BLaER1 treated with 17β-estradiol and CSF1 and Interleukin-3, amounts not matched to agents 10 nM and 100 nM (cell line): ENCODE measurements around the gene KLHDC3.
A peak's percentile ranks its signal among the peaks of the same experiment; 100 is the strongest.
"Not testable (repeated sequence)": the region's sequence is repeated elsewhere in the genome, so short reads cannot be mapped to it uniquely, and the experiment has no call there.

ENCODE experiments used
- H3K27ac ChIP-seq, 11 experiments: shearing (Covaris generic); formaldehyde crosslinking; 2 replicates each; pipeline ENCODE4 v1.8.1; 2022
- H3K27me3 ChIP-seq, 11 experiments: shearing (Covaris generic); formaldehyde crosslinking; 2 replicates each; pipeline ENCODE4 v1.8.1; 2022
- H3K36me3 ChIP-seq, 11 experiments: shearing (Covaris generic); formaldehyde crosslinking; 2 replicates each; pipeline ENCODE4 v1.8.1; 2022
- H3K4me1 ChIP-seq, 10 experiments: shearing (Covaris generic); formaldehyde crosslinking; 2 replicates each; pipeline ENCODE4 v1.8.1; 2022
- H3K4me2 ChIP-seq, 11 experiments: shearing (Covaris generic); formaldehyde crosslinking; 2 replicates each; pipeline ENCODE4 v1.8.1; 2022
- H3K4me3 ChIP-seq, 10 experiments: shearing (Covaris generic); formaldehyde crosslinking; 2 replicates each; pipeline ENCODE4 v1.8.1; 2022
- H3K9ac ChIP-seq, 11 experiments: shearing (Covaris generic); formaldehyde crosslinking; 2 replicates each; pipeline ENCODE4 v1.8.1; 2022
- H3K9me3 ChIP-seq, 11 experiments: shearing (Covaris generic); formaldehyde crosslinking; replicated peaks in 1 of 11; 2 replicates each; pipeline ENCODE4 v1.8.1; 2022
- H4K20me1 ChIP-seq, 11 experiments: shearing (Covaris generic); formaldehyde crosslinking; 2 replicates each; pipeline ENCODE4 v1.8.1; 2022
- Cebpa-rat ChIP-seq, 11 experiments: shearing (Covaris generic); IDR thresholded peaks; 2 replicates each; pipeline ENCODE4 v1.8.1; 2022

KLHDC3 gene

GRCh38 chr6:43038727-43039126, 24.7 kb downstream of the KLHDC3 start:
- H3K9me3 ChIP-seq = no peaks in the 10 kb centered on the region
- no peak overlapping the region for H3K4me3 ChIP-seq
- no peak overlapping the region for H3K27ac ChIP-seq
- H3K9ac ChIP-seq = no peak overlapping the region; a peak in 1 of 22 replicates
- no peak overlapping the region for H3K4me2 ChIP-seq
- H4K20me1 ChIP-seq = peaks cover 0 to 46% (median 13%) of the 10 kb centered on the region in 11 experiments; a peak in 11 of 22 replicates
- TF ChIP-seq Cebpa-rat (IDR thresholded peaks at IDR 0.05) = no peak
- peaks cover 0 to 7% (median 0%) of the 10 kb centered on the region in 10 experiments; a peak in 4 of 20 replicates for H3K4me1 ChIP-seq
- peaks cover 65 to 94% (median 86%) of the 10 kb centered on the region in 11 experiments for H3K36me3 ChIP-seq
- no peaks in the 10 kb centered on the region for H3K27me3 ChIP-seq

GRCh38 chr6:43040542-43041257, 26.7 kb downstream of the KLHDC3 start:
- Histone ChIP-seq H3K27me3 (no peaks in the 10 kb centered on the region), H3K9me3 (no peaks in the 10 kb centered on the region), H3K4me2 (no peak overlapping the region), H3K27ac (no peak overlapping the region), H3K36me3 (peaks cover 59 to 93% (median 81%) of the 10 kb centered on the region in 11 experiments), H3K4me3 (no peak overlapping the region), H3K9ac (no peak overlapping the region), H3K4me1 (peaks cover 0 to 7% (median 0%) of the 10 kb centered on the region in 10 experiments; a peak in 4 of 20 replicates), H4K20me1 (peaks cover 0 to 28% (median 2%) of the 10 kb centered on the region in 11 experiments; a peak in 7 of 22 replicates)
- no peak for TF ChIP-seq Cebpa-rat (IDR thresholded peaks at IDR 0.05)

- not testable (repeated sequence) for H3K4me2 ChIP-seq, H3K9me3 ChIP-seq, H3K4me1 ChIP-seq, H3K9ac ChIP-seq, H3K27ac ChIP-seq, H3K27me3 ChIP-seq, H3K4me3 ChIP-seq
- H3K36me3 ChIP-seq = peaks cover 62 to 93% (median 84%) of the 10 kb centered on the region in 11 experiments
- H4K20me1 ChIP-seq = peaks cover 0 to 25% (median 0%) of the 10 kb centered on the region in 11 experiments; a peak in 4 of 22 replicates
Observed at GRCh38 chr6:43041475-43041874, 27.4 kb downstream of the KLHDC3 start.

GRCh38 chr6:43043310-43043709, 29.3 kb downstream of the KLHDC3 start:
- Histone ChIP-seq H3K4me3 (no peak overlapping the region), H3K9ac (no peak overlapping the region), H3K4me2 (no peak overlapping the region), H3K4me1 (peaks cover 0 to 7% (median 0%) of the 10 kb centered on the region in 10 experiments; a peak in 4 of 20 replicates), H3K27ac (no peak overlapping the region), H3K27me3 (no peaks in the 10 kb centered on the region), H4K20me1 (peaks cover 0 to 15% (median 0%) of the 10 kb centered on the region in 11 experiments; a peak in 3 of 22 replicates), H3K36me3 (peaks cover 60 to 93% (median 80%) of the 10 kb centered on the region in 11 experiments), H3K9me3 (no peaks in the 10 kb centered on the region)
- TF ChIP-seq Cebpa-rat (IDR thresholded peaks at IDR 0.05) = no peak

GRCh38 chr6:43045371-43045930, 31.4 kb downstream of the KLHDC3 start:
- H3K4me2 ChIP-seq = no peak overlapping the region
- peaks cover 0 to 9% (median 0%) of the 10 kb centered on the region in 11 experiments; a peak in 2 of 22 replicates for H4K20me1 ChIP-seq
- peaks cover 63 to 93% (median 74%) of the 10 kb centered on the region in 11 experiments for H3K36me3 ChIP-seq
- peaks cover 0 to 7% (median 3%) of the 10 kb centered on the region in 10 experiments; a peak in 7 of 20 replicates for H3K4me1 ChIP-seq
- no peak overlapping the region for H3K9ac ChIP-seq
- H3K27ac ChIP-seq = no peak overlapping the region
- no peaks in the 10 kb centered on the region for H3K27me3 ChIP-seq
- no peak for TF ChIP-seq Cebpa-rat (IDR thresholded peaks at IDR 0.05)
- no peak overlapping the region for H3K4me3 ChIP-seq
- H3K9me3 ChIP-seq = no peaks in the 10 kb centered on the region

- Histone ChIP-seq H3K4me3 (no peak overlapping the region), H3K9ac (peak overlapping the region in 1 of 11 experiments; percentile 32; a peak in 1 of 22 replicates), H3K4me1 (peaks cover 12 to 31% (median 24%) of the 10 kb centered on the region in 10 experiments), H3K4me2 (no peak overlapping the region), H3K9me3 (no peaks in the 10 kb centered on the region), H4K20me1 (peaks cover 0 to 9% (median 0%) of the 10 kb centered on the region in 11 experiments; a peak in 1 of 22 replicates), H3K27ac (no peak overlapping the region), H3K27me3 (no peaks in the 10 kb centered on the region), H3K36me3 (peaks cover 52 to 83% (median 64%) of the 10 kb centered on the region in 11 experiments)
- TF ChIP-seq Cebpa-rat (IDR thresholded peaks at IDR 0.05) = no peak
Observed at GRCh38 chr6:43047998-43048397, 33.9 kb downstream of the KLHDC3 start.

GRCh38 chr6:43050981-43051380, 36.9 kb downstream of the KLHDC3 start:
- Histone ChIP-seq H3K27ac (no peak overlapping the region), H3K4me3 (no peak overlapping the region), H3K4me1 (peaks cover 22 to 43% (median 37%) of the 10 kb centered on the region in 10 experiments), H3K27me3 (no peaks in the 10 kb centered on the region), H3K4me2 (peak overlapping the region in 8 of 11 experiments; percentile 6 to 99 (median 57); a peak in 8 of 22 replicates), H4K20me1 (peaks cover 0 to 9% (median 0%) of the 10 kb centered on the region in 11 experiments; a peak in 1 of 22 replicates), H3K36me3 (peaks cover 42 to 71% (median 58%) of the 10 kb centered on the region in 11 experiments), H3K9ac (peak overlapping the region in 5 of 11 experiments; percentile 22 to 50 (median 24); a peak in 5 of 22 replicates), H3K9me3 (no peaks in the 10 kb centered on the region)
- TF ChIP-seq Cebpa-rat (IDR thresholded peaks at IDR 0.05) = no peak

- H3K36me3 ChIP-seq = peaks cover 44 to 71% (median 61%) of the 10 kb centered on the region in 11 experiments
- peak overlapping the region; percentile 86 to 94 (median 90); a peak in 19 of 22 replicates for H3K9ac ChIP-seq
- H3K9me3 ChIP-seq = no peaks in the 10 kb centered on the region
- H3K4me3 ChIP-seq = peak overlapping the region in 8 of 10 experiments; percentile 68 to 86 (median 76); a peak in 9 of 20 replicates
- no peak for TF ChIP-seq Cebpa-rat (IDR thresholded peaks at IDR 0.05)
- peak overlapping the region; percentile 89 to 99 (median 96) for H3K4me2 ChIP-seq
- H3K27ac ChIP-seq = peak overlapping the region in 9 of 11 experiments; percentile 88 to 93 (median 91); a peak in 14 of 22 replicates
- no peaks in the 10 kb centered on the region for H3K27me3 ChIP-seq
- H3K4me1 ChIP-seq = peaks cover 22 to 43% (median 37%) of the 10 kb centered on the region in 10 experiments
- H4K20me1 ChIP-seq = no peaks in the 10 kb centered on the region; a peak in 1 of 22 replicates
Observed at GRCh38 chr6:43052225-43052841, 38.3 kb downstream of the KLHDC3 start.
